ENCODE measurements around the gene DIP2C. TPM values are rescaled to one million over a fixed set of nuclear protein-coding genes. Genes with fewer than 3 reads are reported as not detected.
"Not testable (repeated sequence)": the region's sequence is repeated elsewhere in the genome, so short reads cannot be mapped to it uniquely, and the experiment has no call there.

Gene DIP2C
- total RNA-seq, 2 donors from 2014 or later, result 21.1 to 23.8 TPM

DNA sequence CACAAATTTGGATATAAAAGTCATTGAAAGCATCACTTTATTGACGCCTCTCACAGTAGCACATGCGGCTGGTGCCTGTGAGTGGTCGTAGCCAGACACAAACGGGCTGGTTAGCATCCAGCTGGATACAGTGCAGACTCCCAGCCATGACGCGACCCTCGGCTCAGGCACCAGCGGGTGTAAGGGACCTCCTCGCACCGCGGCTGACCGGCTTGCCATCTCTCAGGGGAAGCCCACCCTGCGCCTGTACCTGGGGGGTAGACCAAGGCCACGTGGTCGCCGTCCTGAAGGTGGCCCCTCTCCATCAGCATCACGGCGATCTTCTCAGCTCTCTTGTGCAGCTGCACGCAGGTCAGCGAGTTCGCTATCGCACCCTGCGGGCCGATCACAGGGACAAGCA, 340.4 kb downstream of the DIP2C start:
- Histone ChIP-seq H3K4me1 (no peaks in the 10 kb centered on the region), H3K36me3 (peaks cover 53% of the 10 kb centered on the region), H3K27ac (no peak overlapping the region), H3K27me3 (no peaks in the 10 kb centered on the region), H3K4me3 (no peak overlapping the region), H3K9me3 (no peaks in the 10 kb centered on the region)
- TF ChIP-seq, protein P1, sequence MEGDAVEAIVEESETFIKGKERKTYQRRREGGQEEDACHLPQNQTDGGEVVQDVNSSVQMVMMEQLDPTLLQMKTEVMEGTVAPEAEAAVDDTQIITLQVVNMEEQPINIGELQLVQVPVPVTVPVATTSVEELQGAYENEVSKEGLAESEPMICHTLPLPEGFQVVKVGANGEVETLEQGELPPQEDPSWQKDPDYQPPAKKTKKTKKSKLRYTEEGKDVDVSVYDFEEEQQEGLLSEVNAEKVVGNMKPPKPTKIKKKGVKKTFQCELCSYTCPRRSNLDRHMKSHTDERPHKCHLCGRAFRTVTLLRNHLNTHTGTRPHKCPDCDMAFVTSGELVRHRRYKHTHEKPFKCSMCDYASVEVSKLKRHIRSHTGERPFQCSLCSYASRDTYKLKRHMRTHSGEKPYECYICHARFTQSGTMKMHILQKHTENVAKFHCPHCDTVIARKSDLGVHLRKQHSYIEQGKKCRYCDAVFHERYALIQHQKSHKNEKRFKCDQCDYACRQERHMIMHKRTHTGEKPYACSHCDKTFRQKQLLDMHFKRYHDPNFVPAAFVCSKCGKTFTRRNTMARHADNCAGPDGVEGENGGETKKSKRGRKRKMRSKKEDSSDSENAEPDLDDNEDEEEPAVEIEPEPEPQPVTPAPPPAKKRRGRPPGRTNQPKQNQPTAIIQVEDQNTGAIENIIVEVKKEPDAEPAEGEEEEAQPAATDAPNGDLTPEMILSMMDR (IDR thresholded peaks at IDR 0.05), result no peak
- no peak for DNase-seq (ENCODE audit: low spot score)

- TF ChIP-seq, protein P1 (IDR thresholded peaks at IDR 0.05), result no peak
- H3K9me3 ChIP-seq, result no peaks in the 10 kb centered on the region
- no peaks in the 10 kb centered on the region for H3K4me1 ChIP-seq
- no peak overlapping the region for H3K27ac ChIP-seq
- no peak overlapping the region for H3K4me3 ChIP-seq
- DNase-seq (ENCODE audit: low spot score), result no peak
- no peaks in the 10 kb centered on the region for H3K27me3 ChIP-seq
- H3K36me3 ChIP-seq, result peaks cover 58% of the 10 kb centered on the region
Observed at GRCh38 chr10:348456-348855, 341.0 kb downstream of the DIP2C start.

- H3K27me3 ChIP-seq; H3K27ac ChIP-seq; H3K4me3 ChIP-seq; DNase-seq (ENCODE audit: low spot score); H3K4me1 ChIP-seq; H3K9me3 ChIP-seq: not testable (repeated sequence)
- peaks cover 53% of the 10 kb centered on the region for H3K36me3 ChIP-seq
Observed at GRCh38 chr10:347774-348173, 341.7 kb downstream of the DIP2C start.

DNA sequence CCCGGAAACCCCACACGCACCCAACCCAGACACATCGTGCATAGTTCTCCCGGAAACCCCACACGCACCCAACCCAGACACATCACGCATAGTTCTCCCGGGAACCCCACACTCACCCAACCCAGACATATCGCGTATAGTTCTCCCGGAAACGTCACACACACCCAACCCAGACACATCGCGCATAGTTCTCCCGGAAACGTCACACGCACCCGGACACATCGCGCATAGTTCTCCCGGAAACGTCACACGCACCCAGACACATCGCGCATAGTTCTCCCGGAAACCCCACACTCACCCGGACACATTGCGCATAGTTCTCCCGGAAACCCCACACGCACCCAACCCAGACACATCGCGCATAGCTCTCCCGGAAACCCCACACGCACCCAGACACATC, 342.3 kb downstream of the DIP2C start:
- peaks cover 53% of the 10 kb centered on the region for H3K36me3 ChIP-seq
- not testable (repeated sequence) for H3K27ac ChIP-seq; H3K4me1 ChIP-seq; H3K9me3 ChIP-seq; H3K4me3 ChIP-seq; H3K27me3 ChIP-seq; DNase-seq (ENCODE audit: low spot score)

DNA sequence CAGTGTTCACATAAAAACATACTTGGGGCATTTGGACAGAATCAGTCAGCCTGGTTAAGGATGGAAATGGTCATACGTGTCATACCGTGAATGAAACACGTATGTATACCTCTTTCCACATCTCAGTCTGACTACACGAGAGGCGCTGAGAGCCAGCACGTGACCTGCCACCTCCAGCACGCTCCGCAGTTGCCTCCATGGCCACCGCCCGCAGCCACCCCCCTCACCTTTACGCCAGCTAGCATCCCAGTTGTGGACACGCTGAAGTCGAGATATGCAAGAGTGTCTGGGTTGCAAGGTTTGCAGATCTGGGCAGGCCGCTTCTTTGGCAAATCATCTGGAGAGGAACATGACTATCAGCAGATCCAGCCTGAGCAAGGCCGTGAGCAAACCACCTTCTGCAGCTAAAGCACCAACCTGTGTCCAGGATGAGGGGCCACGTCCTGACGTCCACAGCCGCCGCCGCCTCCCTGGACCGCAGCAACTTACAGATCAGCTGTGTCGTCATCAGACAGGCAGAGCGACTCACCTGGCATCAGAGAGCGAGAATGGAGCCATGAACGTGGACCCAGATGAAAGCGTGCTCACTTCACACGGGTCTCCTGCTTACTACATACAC, 344.8 kb downstream of the DIP2C start:
- Histone ChIP-seq H3K4me1 (no peaks in the 10 kb centered on the region), H3K4me3 (no peak overlapping the region), H3K9me3 (no peaks in the 10 kb centered on the region), H3K27ac (no peak overlapping the region), H3K36me3 (peaks cover 48% of the 10 kb centered on the region), H3K27me3 (no peaks in the 10 kb centered on the region)
- DNase-seq (ENCODE audit: low spot score), result no peak
- TF ChIP-seq, protein P1 (IDR thresholded peaks at IDR 0.05), result no peak

GRCh38 chr10:343231-344220, 345.9 kb downstream of the DIP2C start:
- TF ChIP-seq, protein P1 (IDR thresholded peaks at IDR 0.05), result no peak
- Histone ChIP-seq H3K27me3 (no peaks in the 10 kb centered on the region), H3K9me3 (no peaks in the 10 kb centered on the region), H3K4me3 (no peak overlapping the region), H3K4me1 (no peaks in the 10 kb centered on the region), H3K36me3 (peaks cover 44% of the 10 kb centered on the region), H3K27ac (no peak overlapping the region)
- no peak for DNase-seq (ENCODE audit: low spot score)
